Mucosa of descending colon (tissue), 3 donors: ENCODE measurements around the gene CSNK1A1L. TPM values are rescaled to one million over a fixed set of nuclear protein-coding genes. Genes with fewer than 3 reads are reported as not detected.

Experiments used
- ATAC-seq: fragments of 200-7000 bp; cut with Tn5 transposase; one replicate; pipeline ENCODE4 v1.9.1; 2020; ENCODE audit warnings: mild to moderate bottlenecking, moderate library complexity
- DNase-seq, 3 donors: peaks; one replicate each; pipeline ENCODE4 v3.0.0-alpha.2; 2020
- H3K36me3 ChIP-seq: fragments of 200-600 bp; one replicate; pipeline ENCODE4 v1.8.0; 2021; ENCODE audit warnings: low read depth, mild to moderate bottlenecking
- H3K4me1 ChIP-seq: fragments of 200-600 bp; one replicate; pipeline ENCODE4 v1.8.0; 2021; ENCODE audit warnings: low read depth, mild to moderate bottlenecking
- H3K4me3 ChIP-seq: fragments of 200-600 bp; one replicate; pipeline ENCODE4 v1.8.0; 2021; ENCODE audit warnings: mild to moderate bottlenecking
- H3K9me3 ChIP-seq: fragments of 200-600 bp; one replicate; pipeline ENCODE4 v1.8.0; 2021; ENCODE audit warnings: mild to moderate bottlenecking
- intact Hi-C, 2 donors: fragments of 100-400 bp; cut with DNase I in 1 of 2; cut with micrococcal nuclease in 1 of 2; formaldehyde crosslinking; loops; one replicate each; pipeline versions ENCODE4 v1.11.0 to v1.11.1; 2022; cut with DNase I, micrococcal nuclease
- total RNA-seq, 3 donors: library from RNA; stranded (reverse); fragmentation: NEBNext Ultra II Directional in 2 of 3; extraction: Animal tissue kit (Norgen Biotek cat#: 25700) in 2 of 3; gene quantifications; one replicate each; pipeline versions ENCODE4 v1.2.1 to v1.2.4, GENCODE V29; 2021 to 2023
- TF ChIP-seq, protein P1 (sequence below): fragments of 200-600 bp; IDR thresholded peaks from one replicate; pipeline ENCODE4 v1.8.0; 2022; ENCODE audit warnings: antibody characterized with exemption, mild to moderate bottlenecking
- donor health status: DM: no; HTN: no; CAD: no; lungs with moderate emphysema.
- donor health status: DM: no; HTN: no; CAD: no.
- donor health status: DM: no; HTN: yes; CAD: no.

Gene CSNK1A1L
- total RNA-seq, 3 donors from 2014 or later, result not detected

DNA sequence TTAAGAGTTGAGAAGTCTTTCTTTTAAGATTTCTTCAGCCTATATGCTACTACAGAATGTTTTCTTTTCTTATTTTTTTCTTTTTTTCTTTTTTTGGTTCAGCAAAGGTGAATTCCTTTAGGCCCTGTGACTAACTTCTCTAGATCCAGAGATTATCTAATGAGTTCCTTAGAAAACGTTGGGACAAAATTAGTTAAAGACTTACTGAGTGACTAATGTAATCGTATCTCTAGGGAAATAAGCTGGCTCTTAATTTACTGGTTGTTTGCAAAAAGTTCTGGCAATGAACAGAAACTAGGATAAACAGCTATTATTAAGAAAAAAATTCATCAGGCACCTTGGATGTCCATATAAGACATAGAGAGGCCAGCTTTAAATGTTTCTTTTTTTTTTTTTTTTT, 30.7 kb upstream of the CSNK1A1L start:
- ATAC-seq (no peak), DNase-seq (no peak)
- H3K4me3 ChIP-seq, result no peak overlapping the region
- no peaks in the 10 kb centered on the region for H3K36me3 ChIP-seq
- TF ChIP-seq, protein P1, sequence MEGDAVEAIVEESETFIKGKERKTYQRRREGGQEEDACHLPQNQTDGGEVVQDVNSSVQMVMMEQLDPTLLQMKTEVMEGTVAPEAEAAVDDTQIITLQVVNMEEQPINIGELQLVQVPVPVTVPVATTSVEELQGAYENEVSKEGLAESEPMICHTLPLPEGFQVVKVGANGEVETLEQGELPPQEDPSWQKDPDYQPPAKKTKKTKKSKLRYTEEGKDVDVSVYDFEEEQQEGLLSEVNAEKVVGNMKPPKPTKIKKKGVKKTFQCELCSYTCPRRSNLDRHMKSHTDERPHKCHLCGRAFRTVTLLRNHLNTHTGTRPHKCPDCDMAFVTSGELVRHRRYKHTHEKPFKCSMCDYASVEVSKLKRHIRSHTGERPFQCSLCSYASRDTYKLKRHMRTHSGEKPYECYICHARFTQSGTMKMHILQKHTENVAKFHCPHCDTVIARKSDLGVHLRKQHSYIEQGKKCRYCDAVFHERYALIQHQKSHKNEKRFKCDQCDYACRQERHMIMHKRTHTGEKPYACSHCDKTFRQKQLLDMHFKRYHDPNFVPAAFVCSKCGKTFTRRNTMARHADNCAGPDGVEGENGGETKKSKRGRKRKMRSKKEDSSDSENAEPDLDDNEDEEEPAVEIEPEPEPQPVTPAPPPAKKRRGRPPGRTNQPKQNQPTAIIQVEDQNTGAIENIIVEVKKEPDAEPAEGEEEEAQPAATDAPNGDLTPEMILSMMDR, result no peak
- no peaks in the 10 kb centered on the region for H3K9me3 ChIP-seq
- intact Hi-C loops, result no loop called here
- H3K4me1 ChIP-seq, result no peaks in the 10 kb centered on the region

DNA sequence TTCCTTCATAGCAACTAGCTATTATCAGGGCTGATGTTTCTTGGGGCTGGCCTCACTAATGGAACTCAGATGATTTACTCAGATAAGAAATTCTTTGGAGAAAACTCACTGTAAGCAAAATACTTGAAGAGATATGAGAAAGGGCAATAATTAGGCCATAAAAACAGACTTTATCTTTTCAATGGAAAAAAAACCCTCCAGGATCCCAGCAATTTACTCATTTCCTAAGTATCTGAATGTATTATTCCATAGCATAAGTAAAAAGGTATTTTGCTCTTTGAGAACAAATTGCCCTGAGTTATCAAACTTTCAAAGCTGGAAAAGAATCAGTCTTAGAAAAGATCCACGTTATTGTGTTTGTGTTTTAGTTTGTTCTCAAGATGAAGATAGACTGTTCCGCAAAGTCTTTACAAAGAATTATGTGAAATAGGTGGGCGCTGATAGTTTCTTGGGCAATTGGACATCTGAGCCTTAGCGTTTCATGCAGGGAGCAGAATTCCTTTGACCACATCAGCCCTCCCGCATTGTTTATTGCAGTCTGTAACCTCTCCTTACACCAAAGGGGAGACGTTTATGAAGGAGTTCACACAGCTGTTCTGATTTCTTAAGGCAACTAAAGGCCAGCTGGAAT, 29.1 kb upstream of the CSNK1A1L start:
- H3K9me3 ChIP-seq, result no peaks in the 10 kb centered on the region
- no peak for DNase-seq
- H3K4me1 ChIP-seq, result no peaks in the 10 kb centered on the region
- no peaks in the 10 kb centered on the region for H3K36me3 ChIP-seq
- TF ChIP-seq, protein P1, result no peak
- no peak overlapping the region for H3K4me3 ChIP-seq
- no peak for ATAC-seq
- intact Hi-C loops, result no loop called here

DNA sequence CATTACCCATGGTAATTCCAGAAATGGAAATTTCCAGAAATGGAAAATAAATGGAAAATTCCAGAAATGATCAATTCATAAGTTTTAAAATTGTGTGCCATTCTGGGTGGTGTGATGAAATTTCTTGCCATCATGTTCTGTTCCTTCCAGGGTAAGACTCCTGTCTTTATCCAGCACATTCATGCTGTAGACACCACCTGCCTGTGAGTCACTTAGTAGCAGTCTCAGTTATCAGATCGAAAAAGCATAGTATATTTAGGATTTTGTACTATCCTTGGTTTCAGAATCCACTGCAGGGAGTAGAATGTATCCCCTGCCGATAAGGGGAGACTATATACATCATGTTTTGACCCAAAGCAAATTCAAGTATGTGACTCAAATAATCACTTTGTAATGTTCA, 26.7 kb upstream of the CSNK1A1L start:
- Histone ChIP-seq H3K4me3 (no peak overlapping the region), H3K9me3 (no peaks in the 10 kb centered on the region), H3K36me3 (no peaks in the 10 kb centered on the region), H3K4me1 (no peaks in the 10 kb centered on the region)
- intact Hi-C loops, result no loop called here
- ATAC-seq, result no peak
- DNase-seq, result no peak
- TF ChIP-seq, protein P1, result no peak

DNA sequence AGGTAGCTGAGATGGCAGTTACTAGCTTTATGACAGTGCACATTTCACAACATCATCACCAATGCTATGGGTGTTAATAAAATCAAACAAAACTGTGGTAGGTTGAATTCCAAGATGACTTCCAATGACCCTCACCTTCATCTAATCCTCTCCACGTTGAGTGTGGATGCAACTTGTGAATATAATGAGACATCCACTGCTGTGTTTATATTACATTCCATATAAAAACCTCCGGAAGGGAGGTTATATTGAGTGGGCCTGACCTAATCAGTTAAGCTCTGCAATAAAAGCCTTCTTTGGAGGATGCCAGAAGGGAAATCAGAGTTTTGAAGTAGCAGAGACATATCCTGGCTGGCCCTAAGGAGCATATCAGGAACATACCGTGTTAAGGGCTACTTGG, 25.6 kb upstream of the CSNK1A1L start:
- ATAC-seq (no peak), DNase-seq (no peak)
- Histone ChIP-seq H3K9me3 (no peaks in the 10 kb centered on the region), H3K4me3 (no peak overlapping the region), H3K4me1 (no peaks in the 10 kb centered on the region), H3K36me3 (no peaks in the 10 kb centered on the region)
- TF ChIP-seq, protein P1, result no peak
- intact Hi-C loops, result no loop called here

DNA sequence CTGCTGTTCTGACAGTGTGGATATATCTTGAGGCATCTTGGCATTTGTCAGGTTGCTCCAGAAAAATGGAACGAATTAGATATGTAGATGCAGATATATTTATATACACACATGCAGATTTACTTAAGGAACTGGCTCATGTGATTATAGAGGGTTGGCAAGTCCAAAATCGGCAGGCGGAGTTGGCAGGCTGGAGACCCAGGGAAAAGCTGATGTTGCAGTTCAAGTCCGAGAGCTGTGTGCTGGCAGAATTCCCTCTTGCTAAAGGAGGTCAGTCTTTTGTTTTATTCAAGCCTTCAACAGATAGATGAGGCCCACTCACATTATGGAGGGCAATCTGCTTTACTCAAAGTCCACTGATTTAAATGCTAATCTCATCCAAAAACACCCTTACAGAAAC, 24.4 kb upstream of the CSNK1A1L start:
- TF ChIP-seq, protein P1, result no peak
- no peak for ATAC-seq
- no peak overlapping the region for H3K4me3 ChIP-seq
- H3K4me1 ChIP-seq, result no peaks in the 10 kb centered on the region
- H3K9me3 ChIP-seq, result no peaks in the 10 kb centered on the region
- no peak for DNase-seq
- intact Hi-C loops, result no loop called here
- no peaks in the 10 kb centered on the region for H3K36me3 ChIP-seq
